Progenitor cell of endocrine pancreas (in vitro differentiated cells): Measurements from ENCODE around the gene AGPAT2. TPM values are rescaled to one million over a fixed set of nuclear protein-coding genes. Genes with fewer than 3 reads are reported as not detected.

Source experiments
- DNase-seq: peaks from one replicate; pipeline ENCODE4 v3.0.0; 2021; ENCODE audit warnings: low spot score; ENCODE audit not compliant: unreplicated experiment
- H3K27ac Mint-ChIP-seq: 2 replicates; pipeline ENCODE4 v1.8.0; 2021; ENCODE audit warnings: mild to moderate bottlenecking, moderate library complexity, mixed read lengths
- H3K27me3 Mint-ChIP-seq: 2 replicates; pipeline ENCODE4 v1.8.0; 2021; ENCODE audit warnings: mixed read lengths
- H3K36me3 Mint-ChIP-seq: 2 replicates; pipeline ENCODE4 v1.8.0; 2022; ENCODE audit warnings: mixed read lengths; ENCODE audit not compliant: insufficient read depth
- H3K4me1 Mint-ChIP-seq: 2 replicates; pipeline ENCODE4 v1.8.0; 2021; ENCODE audit warnings: low read depth, mixed read lengths
- H3K4me3 Mint-ChIP-seq: 2 replicates; pipeline ENCODE4 v1.8.0; 2021; ENCODE audit warnings: low read depth, mild to moderate bottlenecking, moderate library complexity, mixed read lengths
- H3K9me3 Mint-ChIP-seq: 2 replicates; pipeline ENCODE4 v1.8.0; 2021; ENCODE audit warnings: low read depth, mixed read lengths
- total RNA-seq: library from RNA; stranded (reverse); gene quantifications from 2 replicates; pipeline ENCODE4 v1.2.1, GENCODE V29; 2021
- TF ChIP-seq, protein P1 (sequence below): fragments of 200-600 bp; sonication (generic); IDR thresholded peaks from one replicate; pipeline ENCODE4 v1.5.0; 2021; ENCODE audit warnings: antibody characterized with exemption, mild to moderate bottlenecking; ENCODE audit not compliant: unreplicated experiment

Gene AGPAT2
- total RNA-seq, 1 donor from 2014 or later: 28.0 TPM

DNA sequence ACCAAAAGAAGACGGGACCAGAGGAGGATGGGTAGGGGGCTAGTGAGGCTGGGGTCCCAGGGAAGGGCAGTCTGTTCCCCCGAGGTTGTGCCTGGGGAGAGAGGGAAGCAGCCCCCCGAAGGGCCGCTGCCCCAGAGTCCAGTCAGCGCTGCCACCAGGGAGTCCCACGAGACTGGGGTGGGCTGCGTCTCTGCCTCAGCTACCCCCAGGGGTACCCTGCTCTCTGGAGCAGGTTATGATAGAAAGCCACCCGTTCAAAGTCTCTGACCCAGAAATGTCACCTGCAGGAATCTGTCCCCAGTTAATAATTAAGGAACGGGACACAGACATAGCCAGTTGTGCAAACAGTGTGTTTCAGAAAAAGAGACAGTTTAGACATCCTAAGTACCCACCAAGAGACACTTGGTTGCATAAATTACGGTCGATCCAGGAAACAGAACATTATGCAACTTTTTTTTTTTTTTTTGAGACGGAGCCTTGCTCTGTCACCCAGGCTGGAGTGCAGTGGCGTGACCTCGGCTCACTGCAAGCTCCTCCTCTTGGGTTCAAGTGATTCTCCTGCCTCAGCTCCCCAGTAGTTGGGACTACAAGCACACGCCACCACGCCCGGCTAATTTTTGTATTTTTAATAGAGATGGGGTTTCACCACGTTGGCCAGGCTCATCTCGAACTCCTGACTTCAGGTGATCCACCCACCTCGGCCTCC is 10.7 kb upstream of the AGPAT2 start:
- peaks cover 34% of the 10 kb centered on the region for H3K4me1 Mint-ChIP-seq
- no peaks in the 10 kb centered on the region for H3K27me3 Mint-ChIP-seq
- TF ChIP-seq, protein P1, sequence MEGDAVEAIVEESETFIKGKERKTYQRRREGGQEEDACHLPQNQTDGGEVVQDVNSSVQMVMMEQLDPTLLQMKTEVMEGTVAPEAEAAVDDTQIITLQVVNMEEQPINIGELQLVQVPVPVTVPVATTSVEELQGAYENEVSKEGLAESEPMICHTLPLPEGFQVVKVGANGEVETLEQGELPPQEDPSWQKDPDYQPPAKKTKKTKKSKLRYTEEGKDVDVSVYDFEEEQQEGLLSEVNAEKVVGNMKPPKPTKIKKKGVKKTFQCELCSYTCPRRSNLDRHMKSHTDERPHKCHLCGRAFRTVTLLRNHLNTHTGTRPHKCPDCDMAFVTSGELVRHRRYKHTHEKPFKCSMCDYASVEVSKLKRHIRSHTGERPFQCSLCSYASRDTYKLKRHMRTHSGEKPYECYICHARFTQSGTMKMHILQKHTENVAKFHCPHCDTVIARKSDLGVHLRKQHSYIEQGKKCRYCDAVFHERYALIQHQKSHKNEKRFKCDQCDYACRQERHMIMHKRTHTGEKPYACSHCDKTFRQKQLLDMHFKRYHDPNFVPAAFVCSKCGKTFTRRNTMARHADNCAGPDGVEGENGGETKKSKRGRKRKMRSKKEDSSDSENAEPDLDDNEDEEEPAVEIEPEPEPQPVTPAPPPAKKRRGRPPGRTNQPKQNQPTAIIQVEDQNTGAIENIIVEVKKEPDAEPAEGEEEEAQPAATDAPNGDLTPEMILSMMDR: no peak
- no peaks in the 10 kb centered on the region for H3K36me3 Mint-ChIP-seq
- H3K27ac Mint-ChIP-seq: peak overlapping the region; percentile 78
- no peak for DNase-seq
- no peak overlapping the region for H3K4me3 Mint-ChIP-seq
- no peaks in the 10 kb centered on the region for H3K9me3 Mint-ChIP-seq

DNA sequence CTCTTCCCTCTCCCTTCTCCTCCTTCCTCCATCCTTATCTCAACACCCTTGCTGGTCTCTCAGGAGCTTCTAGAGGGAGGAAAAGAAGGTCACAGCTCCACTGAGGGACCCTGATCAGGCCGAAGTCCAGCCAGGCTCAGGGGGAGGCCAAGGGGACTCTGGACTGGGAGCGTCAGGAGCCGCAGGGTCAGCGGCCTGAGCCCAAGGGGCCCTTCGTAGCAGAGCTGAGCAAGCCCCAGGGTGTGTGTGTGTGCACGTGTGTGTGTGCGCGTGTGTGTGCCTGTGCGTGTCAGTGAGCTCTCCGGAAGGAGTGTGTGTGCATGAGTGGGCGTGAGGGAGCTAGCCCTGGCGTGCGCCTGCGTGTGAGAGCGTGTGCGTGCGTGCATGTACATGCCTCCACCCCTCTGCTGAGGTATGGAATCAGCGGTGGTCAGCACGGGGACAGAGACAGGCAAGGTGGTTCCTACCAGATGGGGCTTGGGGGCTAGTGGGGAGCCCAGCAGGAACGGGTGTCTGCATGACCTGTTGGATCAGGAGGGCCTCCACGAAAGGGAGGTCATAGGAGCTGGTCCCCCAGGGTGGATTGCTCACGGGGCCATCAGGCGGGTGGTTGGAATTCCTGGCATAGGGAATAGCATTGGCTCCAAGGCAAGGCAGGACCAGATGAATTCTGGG is 10.0 kb upstream of the AGPAT2 start:
- no peak for DNase-seq
- peak overlapping the region; percentile 33 for H3K4me3 Mint-ChIP-seq
- no peaks in the 10 kb centered on the region for H3K9me3 Mint-ChIP-seq
- H3K27ac Mint-ChIP-seq: peak overlapping the region; percentile 23
- peaks cover 36% of the 10 kb centered on the region for H3K4me1 Mint-ChIP-seq
- H3K36me3 Mint-ChIP-seq: no peaks in the 10 kb centered on the region
- TF ChIP-seq, protein P1: no peak
- no peaks in the 10 kb centered on the region for H3K27me3 Mint-ChIP-seq

DNA sequence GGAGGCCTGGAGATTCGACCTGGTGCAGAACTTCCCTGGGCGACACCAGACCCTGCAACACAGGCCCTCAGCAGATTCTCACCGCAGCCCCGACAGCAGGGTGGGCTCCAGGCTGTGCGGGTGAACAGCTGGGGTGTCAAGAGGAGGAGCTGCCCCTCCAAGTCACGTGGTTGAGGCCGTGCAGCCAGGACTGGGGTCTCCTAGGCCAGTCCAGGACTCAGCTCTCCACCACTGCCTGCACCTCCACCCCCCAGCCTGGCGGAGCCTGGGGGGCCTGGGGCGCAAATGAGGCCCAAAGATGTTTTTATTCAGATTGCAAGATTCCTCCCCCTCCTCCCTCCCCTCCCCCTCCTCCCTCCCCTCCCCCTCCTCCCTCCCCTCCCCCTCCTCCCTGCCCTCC is 9.2 kb upstream of the AGPAT2 start:
- H3K27ac Mint-ChIP-seq: no peak overlapping the region
- H3K27me3 Mint-ChIP-seq: no peaks in the 10 kb centered on the region
- H3K36me3 Mint-ChIP-seq: no peaks in the 10 kb centered on the region
- TF ChIP-seq, protein P1: no peak
- no peak for DNase-seq
- H3K9me3 Mint-ChIP-seq: no peaks in the 10 kb centered on the region
- peaks cover 33% of the 10 kb centered on the region for H3K4me1 Mint-ChIP-seq
- no peak overlapping the region for H3K4me3 Mint-ChIP-seq

DNA sequence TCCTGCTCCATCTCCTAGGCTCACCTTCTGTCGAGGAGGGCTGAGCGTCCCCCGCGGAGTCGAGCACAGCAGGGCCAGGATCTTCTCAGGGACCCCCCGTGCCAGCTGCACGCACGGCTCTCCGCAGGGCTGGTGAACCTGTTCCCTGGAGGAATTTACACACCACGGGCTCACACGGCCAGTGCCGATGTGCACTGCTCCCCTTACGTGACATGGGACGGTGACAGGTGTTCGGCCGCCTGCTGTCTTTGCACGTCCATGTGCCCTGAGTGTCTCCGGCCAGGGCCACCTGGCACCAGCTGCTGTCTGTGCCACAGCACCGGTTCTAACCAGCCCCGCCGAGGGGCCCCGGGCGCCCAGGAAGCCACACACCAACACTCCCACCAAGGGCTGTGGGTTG is 8.7 kb upstream of the AGPAT2 start:
- Mint-ChIP-seq H3K4me1 (peaks cover 33% of the 10 kb centered on the region), H3K9me3 (no peaks in the 10 kb centered on the region), H3K27me3 (no peaks in the 10 kb centered on the region), H3K4me3 (no peak overlapping the region), H3K27ac (no peak overlapping the region), H3K36me3 (no peaks in the 10 kb centered on the region)
- TF ChIP-seq, protein P1: no peak
- DNase-seq: no peak

DNA sequence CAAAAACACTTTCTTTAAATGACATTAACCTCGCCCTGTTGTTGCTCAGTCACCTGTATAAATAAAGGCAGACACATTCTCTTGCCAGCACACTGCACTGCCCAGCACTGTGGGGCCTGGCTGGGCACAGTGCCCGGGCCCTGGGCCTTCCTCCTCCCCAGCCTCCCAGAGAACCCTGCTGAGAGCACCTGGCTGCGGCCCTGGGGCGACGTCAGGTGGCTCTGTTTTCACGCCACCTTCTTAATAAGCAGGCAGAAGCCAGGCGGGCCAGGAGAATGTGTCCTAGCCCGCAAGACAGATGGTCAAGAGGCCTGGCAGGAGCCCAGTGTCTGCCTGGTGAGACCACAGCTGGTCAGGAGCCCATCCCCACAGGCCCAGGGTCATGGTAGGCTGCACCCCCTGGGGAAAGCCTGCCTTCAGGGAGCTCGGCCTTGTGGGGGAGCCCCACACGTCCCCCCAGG is 8.2 kb upstream of the AGPAT2 start:
- H3K4me3 Mint-ChIP-seq: no peak overlapping the region
- DNase-seq: no peak

More for the DNA sequence above, 8.2 kb upstream of the AGPAT2 start:
- TF ChIP-seq, protein P1: no peak
- Mint-ChIP-seq H3K27ac (no peak overlapping the region), H3K36me3 (no peaks in the 10 kb centered on the region), H3K4me1 (peaks cover 31% of the 10 kb centered on the region), H3K27me3 (no peaks in the 10 kb centered on the region), H3K9me3 (no peaks in the 10 kb centered on the region)
